K562 (cell line): Measurements from ENCODE around the gene TXNIP. TPM values are rescaled to one million over a fixed set of nuclear protein-coding genes. Genes with fewer than 3 reads are reported as not detected.

Source experiments
- ADNP ChIP-seq: fragments of 200-800 bp; sonication (Bioruptor generic); IDR thresholded peaks from 2 replicates; pipeline ENCODE4 v1.6.1; 2016; ENCODE audit warnings: missing genetic modification characterization, missing compliant biosample characterization
- CHD2 ChIP-seq: IDR thresholded peaks from 2 replicates; pipeline ENCODE4 v1.6.1; 2011; ENCODE audit warnings: low read depth, low read length
- CSDE1 ChIP-seq, 2 experiments: fragments of 450-650 bp; IDR thresholded peaks; 2 replicates each; pipeline ENCODE4 v1.6.1; 2016; ENCODE audit warnings: mild to moderate bottlenecking in 1 of 2
- FOXP1 ChIP-seq: sonication (generic); formaldehyde crosslinking; IDR thresholded peaks from 2 replicates; pipeline ENCODE4 v1.8.0; 2022; ENCODE audit warnings: mild to moderate bottlenecking, missing genetic modification reagents
- HEY1 ChIP-seq: fragments of 250-450 bp; sonication (Bioruptor Pico); IDR thresholded peaks from 2 replicates; pipeline ENCODE4 v1.5.0; 2020; ENCODE audit warnings: mild to moderate bottlenecking, moderate library complexity, borderline replicate concordance
- KHSRP ChIP-seq: fragments of 450-650 bp; IDR thresholded peaks from 2 replicates; pipeline ENCODE4 v1.6.1; 2017
- MAFF ChIP-seq: IDR thresholded peaks from 2 replicates; pipeline ENCODE4 v1.6.1; 2012; ENCODE audit warnings: low read length, improper control_type of control experiment
- MBD2 ChIP-seq: sonication (generic); IDR thresholded peaks from 2 replicates; pipeline ENCODE4 v1.6.1; 2016; ENCODE audit warnings: low read depth, borderline replicate concordance
- PRMT5 ChIP-seq: sonication (generic); formaldehyde crosslinking; IDR thresholded peaks from 2 replicates; pipeline ENCODE4 v1.5.0; 2020; ENCODE audit warnings: missing genetic modification reagents
- PTRF ChIP-seq: fragments of 450-650 bp; IDR thresholded peaks from 2 replicates; pipeline ENCODE4 v1.6.1; 2016; ENCODE audit warnings: mild to moderate bottlenecking, missing genetic modification characterization, missing compliant biosample characterization
- TRIM24 ChIP-seq, 2 experiments: fragments of 450-650 bp; IDR thresholded peaks; 2 replicates each; pipeline ENCODE4 v1.6.1; 2016
- ZNF764 ChIP-seq: fragments of 250-450 bp; sonication (Bioruptor Pico); IDR thresholded peaks from 2 replicates; pipeline ENCODE4 v1.4.0; 2020; ENCODE audit warnings: low read depth, mild to moderate bottlenecking, moderate library complexity
- polyA plus RNA-seq, 8 experiments: library from polyadenylated mRNA; depleted of rRNA in 4 of 8; stranded (reverse) in 5 of 8; unstranded in 3 of 8; fragments of >200 nt; fragmentation: Nextera tagmentation in 2 of 8; fragmentation: Illumina TruSeq in 1 of 8; extraction: Ambion mirVana in 2 of 8; extraction: Trizol in 1 of 8; gene quantifications; 2 replicates each; pipeline versions ENCODE4 v1.2.1 to v1.2.3, GENCODE V29; 2011 to 2014; ENCODE audit warnings: inconsistent platforms in 1 of 8, missing spikeins in 1 of 8
- total RNA-seq, 7 experiments: library from RNA; depleted of rRNA in 6 of 7; stranded (reverse); fragments of >200 nt in 6 of 7; fragmentation: Illumina TruSeq in 2 of 7; extraction: Trizol in 2 of 7; gene quantifications; 2 replicates each; pipeline versions ENCODE4 v1.2.1 to v1.2.3, GENCODE V29; 2011 to 2021; ENCODE audit warnings: low replicate concordance in 1 of 7
- TF ChIP-seq, protein P1 (sequence below): sonication (generic); formaldehyde crosslinking; IDR thresholded peaks from 2 replicates; pipeline ENCODE4 v1.8.1; 2022; ENCODE audit warnings: missing genetic modification reagents
- TF ChIP-seq, protein P2 (sequence below): fragments of 250-450 bp; sonication (Bioruptor Pico); IDR thresholded peaks from 2 replicates; pipeline ENCODE4 v1.5.0; 2021; ENCODE audit warnings: mild to moderate bottlenecking, moderate library complexity
- TF ChIP-seq, protein P3 (sequence below), 2 experiments: fragments of 450-650 bp in 1 of 2; IDR thresholded peaks; 2 replicates each; pipeline ENCODE4 v1.6.1; 2011 to 2017; ENCODE audit warnings: low read depth in 2 of 2, antibody characterized with exemption in 1 of 2, borderline replicate concordance in 1 of 2, low read length in 1 of 2, mild to moderate bottlenecking in 1 of 2, mixed read lengths in 1 of 2; ENCODE audit not compliant: control insufficient read depth in 1 of 2
- TF ChIP-seq, protein P4 (sequence below): fragments of 250-450 bp; sonication (Bioruptor Pico); IDR thresholded peaks from 2 replicates; pipeline ENCODE4 v1.4.0; 2020; ENCODE audit warnings: mild to moderate bottlenecking, moderate library complexity

Gene TXNIP
- total and polyA plus RNA-seq, 9 of the 15 experiments (the other 6 are each of a cell fraction or from before 2014, with no cell fraction given) = 120 to 499 (median 257) TPM

DNA sequence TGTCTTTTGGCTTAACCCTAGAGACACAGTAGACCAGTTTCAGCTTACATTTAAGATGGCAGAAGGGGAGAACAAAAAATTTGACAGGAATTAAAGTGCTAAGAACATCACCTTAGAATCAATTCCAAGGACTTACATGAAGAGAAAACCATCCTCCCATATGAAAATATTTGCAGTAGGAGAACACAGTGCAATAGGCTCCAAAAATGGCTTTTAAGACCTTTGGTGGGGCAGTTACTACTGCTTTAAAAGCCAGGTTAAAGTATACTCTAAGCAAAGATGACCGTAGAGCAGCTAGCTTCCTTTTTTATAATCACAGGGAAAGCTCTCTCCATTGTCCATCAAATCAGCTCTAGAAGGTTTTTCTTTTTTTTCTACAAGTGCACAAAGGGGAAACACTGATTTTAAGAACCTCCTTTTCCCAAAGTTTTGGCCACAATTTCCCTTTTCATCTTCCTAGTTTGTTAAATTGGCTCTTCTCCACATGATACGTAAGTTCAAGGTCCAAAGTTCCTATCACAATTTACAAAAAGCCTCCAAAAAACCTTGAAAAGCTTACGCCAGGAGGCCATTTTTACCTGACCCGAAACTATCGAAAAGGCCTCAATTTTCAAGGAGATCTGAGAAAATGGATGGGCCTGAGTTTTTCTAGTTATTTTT lies 3.3 kb downstream of the TXNIP start (continued):
- TF ChIP-seq, protein P1, sequence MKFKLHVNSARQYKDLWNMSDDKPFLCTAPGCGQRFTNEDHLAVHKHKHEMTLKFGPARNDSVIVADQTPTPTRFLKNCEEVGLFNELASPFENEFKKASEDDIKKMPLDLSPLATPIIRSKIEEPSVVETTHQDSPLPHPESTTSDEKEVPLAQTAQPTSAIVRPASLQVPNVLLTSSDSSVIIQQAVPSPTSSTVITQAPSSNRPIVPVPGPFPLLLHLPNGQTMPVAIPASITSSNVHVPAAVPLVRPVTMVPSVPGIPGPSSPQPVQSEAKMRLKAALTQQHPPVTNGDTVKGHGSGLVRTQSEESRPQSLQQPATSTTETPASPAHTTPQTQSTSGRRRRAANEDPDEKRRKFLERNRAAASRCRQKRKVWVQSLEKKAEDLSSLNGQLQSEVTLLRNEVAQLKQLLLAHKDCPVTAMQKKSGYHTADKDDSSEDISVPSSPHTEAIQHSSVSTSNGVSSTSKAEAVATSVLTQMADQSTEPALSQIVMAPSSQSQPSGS (CRISPR knock-in tag) = no peak
- TF ChIP-seq, protein P2, sequence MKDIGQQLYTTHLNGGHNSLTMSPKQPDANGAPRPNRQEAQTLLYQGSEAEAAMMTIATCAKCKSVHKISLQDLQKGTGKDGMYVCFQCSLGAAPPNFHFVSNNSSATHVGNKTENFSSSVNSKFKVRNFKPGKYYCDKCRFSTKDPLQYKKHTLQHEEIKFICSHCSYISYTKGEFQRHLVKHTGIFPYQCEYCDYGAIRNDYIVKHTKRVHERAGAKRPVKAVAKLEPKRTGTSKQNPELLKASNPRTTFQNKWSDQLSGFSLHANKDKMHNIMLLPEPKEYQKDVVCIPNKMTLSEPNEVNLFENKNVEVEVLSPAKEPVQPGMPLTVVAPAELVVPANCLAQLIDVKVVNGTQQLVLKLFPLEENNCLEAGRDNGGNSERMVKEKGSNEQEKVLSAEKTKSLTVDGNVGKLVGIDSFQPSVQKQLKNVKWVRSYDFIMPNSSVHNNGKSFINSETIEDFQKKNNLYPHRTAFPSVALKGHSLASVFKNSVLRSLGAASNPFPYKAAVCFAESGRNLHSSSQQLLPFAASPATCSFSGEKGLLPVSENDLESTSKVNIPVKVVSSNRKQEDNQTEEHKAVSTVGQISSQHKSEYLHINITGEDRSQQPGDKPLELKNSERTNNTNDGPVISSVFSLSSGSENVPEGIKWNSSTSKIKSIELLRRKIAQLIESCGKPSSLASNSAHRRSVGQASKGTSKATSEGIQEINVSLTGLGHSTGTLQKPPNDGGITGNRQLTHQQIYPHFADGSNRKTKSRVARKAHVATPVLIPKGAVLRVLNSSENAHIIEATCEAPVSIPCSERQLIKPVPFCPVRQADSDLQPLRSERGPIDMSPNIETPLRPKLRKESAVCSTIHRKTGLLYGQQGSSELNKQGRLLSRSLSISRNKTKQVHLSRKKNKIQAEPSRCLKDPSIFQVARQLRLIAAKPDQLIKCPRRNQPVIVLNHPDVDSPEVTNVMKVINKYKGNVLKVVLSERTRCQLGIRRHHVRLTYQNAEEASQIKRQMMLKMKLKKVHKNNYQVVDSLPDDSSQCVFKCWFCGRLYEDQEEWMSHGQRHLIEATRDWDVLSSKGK (CRISPR knock-in tag) = no peak
- TF ChIP-seq CHD2 (no peak), TRIM24 (IDR thresholded peaks at IDR 0.05) (no peak), ADNP (tag) (no peak), MAFF (no peak), FOXP1 (CRISPR knock-in tag) (no peak), KHSRP (no peak), CSDE1 (IDR thresholded peaks at IDR 0.05) (no peak), PRMT5 (CRISPR knock-in tag) (no peak), ZNF764 (CRISPR knock-in tag) (no peak), MBD2 (no peak), PTRF (tag) (no peak), HEY1 (CRISPR knock-in tag) (no peak)
- TF ChIP-seq, protein P3, sequence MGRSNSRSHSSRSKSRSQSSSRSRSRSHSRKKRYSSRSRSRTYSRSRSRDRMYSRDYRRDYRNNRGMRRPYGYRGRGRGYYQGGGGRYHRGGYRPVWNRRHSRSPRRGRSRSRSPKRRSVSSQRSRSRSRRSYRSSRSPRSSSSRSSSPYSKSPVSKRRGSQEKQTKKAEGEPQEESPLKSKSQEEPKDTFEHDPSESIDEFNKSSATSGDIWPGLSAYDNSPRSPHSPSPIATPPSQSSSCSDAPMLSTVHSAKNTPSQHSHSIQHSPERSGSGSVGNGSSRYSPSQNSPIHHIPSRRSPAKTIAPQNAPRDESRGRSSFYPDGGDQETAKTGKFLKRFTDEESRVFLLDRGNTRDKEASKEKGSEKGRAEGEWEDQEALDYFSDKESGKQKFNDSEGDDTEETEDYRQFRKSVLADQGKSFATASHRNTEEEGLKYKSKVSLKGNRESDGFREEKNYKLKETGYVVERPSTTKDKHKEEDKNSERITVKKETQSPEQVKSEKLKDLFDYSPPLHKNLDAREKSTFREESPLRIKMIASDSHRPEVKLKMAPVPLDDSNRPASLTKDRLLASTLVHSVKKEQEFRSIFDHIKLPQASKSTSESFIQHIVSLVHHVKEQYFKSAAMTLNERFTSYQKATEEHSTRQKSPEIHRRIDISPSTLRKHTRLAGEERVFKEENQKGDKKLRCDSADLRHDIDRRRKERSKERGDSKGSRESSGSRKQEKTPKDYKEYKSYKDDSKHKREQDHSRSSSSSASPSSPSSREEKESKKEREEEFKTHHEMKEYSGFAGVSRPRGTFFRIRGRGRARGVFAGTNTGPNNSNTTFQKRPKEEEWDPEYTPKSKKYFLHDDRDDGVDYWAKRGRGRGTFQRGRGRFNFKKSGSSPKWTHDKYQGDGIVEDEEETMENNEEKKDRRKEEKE (IDR thresholded peaks at IDR 0.05; ENCODE audit: borderline replicate concordance in 1 of 2, control insufficient read depth in 1 of 2, low read depth in 2 of 2, low read length in 1 of 2) = peak in 1 of 2 experiments; percentile 8; a peak in 1 of 4 replicates
- TF ChIP-seq, protein P4, sequence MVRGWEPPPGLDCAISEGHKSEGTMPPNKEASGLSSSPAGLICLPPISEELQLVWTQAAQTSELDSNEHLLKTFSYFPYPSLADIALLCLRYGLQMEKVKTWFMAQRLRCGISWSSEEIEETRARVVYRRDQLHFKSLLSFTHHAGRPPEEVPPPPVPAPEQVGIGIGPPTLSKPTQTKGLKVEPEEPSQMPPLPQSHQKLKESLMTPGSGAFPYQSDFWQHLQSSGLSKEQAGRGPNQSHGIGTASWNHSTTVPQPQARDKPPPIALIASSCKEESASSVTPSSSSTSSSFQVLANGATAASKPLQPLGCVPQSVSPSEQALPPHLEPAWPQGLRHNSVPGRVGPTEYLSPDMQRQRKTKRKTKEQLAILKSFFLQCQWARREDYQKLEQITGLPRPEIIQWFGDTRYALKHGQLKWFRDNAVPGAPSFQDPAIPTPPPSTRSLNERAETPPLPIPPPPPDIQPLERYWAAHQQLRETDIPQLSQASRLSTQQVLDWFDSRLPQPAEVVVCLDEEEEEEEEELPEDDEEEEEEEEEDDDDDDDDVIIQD = no peak
